Measurements from ENCODE around the gene ANO2. TPM values are rescaled to one million over a fixed set of nuclear protein-coding genes. Genes with fewer than 3 reads are reported as not detected.
A peak's percentile ranks its signal among the peaks of the same experiment; 100 is the strongest.

The ANO2 gene
- total RNA-seq, 1 experiment from 2014 or later = 0.68 TPM

DNA sequence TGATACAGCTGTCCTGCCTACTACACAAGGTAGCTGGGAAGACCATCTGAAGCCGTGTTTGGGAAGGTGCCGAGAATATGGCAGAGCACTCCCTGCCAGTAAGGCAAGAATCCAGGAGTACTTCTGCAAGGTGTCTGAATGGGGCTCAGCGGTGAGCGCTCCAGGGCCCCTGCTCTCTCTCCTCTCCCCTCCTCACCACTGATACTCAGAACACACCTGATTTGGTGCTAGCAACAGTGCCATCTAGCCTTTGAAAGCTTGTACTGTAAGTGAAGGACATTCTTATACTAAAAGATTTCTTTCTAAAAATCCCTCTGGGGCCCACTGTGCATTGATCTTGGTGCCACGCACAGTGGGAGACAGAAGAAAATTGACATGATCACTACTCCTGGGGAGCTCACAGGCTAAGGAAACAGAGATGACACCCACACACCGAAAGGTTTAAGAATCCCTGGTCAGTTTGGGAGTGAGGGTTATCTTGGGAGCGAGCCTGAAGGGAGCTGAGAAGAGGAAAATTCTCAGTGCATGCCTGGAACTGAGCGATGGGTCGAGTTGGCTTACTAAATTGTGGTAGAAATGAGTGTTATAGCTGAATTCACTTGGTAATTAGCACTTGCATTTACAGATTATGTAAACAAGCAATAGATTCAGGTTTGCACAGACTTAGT, 296.2 kb downstream of the ANO2 start:
- ChIA-PET CTCF (interaction anchor here (0.5 to 1.8 kb wide), 15 partner anchors 10 to 478 kb away, joined by 3 to 19 read pairs (median 4); no protein-coding TSS in a partner anchor), POLR2A (no interaction called here)
- Mint-ChIP-seq H3K36me3 (ENCODE audit: insufficient read depth, unreplicated experiment) (no peaks in the 10 kb centered on the region), H3K4me3 (ENCODE audit: unreplicated experiment) (no peak overlapping the region), H3K27ac (ENCODE audit: unreplicated experiment) (no peak overlapping the region), H3K9me3 (ENCODE audit: unreplicated experiment) (no peaks in the 10 kb centered on the region), H3K27me3 (ENCODE audit: insufficient read depth, unreplicated experiment) (no peaks in the 10 kb centered on the region), H3K4me1 (ENCODE audit: low read depth, unreplicated experiment) (peaks cover 8% of the 10 kb centered on the region)
- DNase-seq = peak; percentile 62 to 66
- TF ChIP-seq, protein P1, sequence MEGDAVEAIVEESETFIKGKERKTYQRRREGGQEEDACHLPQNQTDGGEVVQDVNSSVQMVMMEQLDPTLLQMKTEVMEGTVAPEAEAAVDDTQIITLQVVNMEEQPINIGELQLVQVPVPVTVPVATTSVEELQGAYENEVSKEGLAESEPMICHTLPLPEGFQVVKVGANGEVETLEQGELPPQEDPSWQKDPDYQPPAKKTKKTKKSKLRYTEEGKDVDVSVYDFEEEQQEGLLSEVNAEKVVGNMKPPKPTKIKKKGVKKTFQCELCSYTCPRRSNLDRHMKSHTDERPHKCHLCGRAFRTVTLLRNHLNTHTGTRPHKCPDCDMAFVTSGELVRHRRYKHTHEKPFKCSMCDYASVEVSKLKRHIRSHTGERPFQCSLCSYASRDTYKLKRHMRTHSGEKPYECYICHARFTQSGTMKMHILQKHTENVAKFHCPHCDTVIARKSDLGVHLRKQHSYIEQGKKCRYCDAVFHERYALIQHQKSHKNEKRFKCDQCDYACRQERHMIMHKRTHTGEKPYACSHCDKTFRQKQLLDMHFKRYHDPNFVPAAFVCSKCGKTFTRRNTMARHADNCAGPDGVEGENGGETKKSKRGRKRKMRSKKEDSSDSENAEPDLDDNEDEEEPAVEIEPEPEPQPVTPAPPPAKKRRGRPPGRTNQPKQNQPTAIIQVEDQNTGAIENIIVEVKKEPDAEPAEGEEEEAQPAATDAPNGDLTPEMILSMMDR (IDR thresholded peaks at IDR 0.05; ENCODE audit: insufficient read depth in 1 of 2, low read depth in 1 of 2, low read length in 1 of 2, severe bottlenecking in 1 of 2, unreplicated experiment in 1 of 2) = peak; percentile 81 to 91
- Histone ChIP-seq H3K4me3 (ENCODE audit: low read depth, low read length) (no peak overlapping the region), H3K36me3 (ENCODE audit: control insufficient read depth, insufficient read depth, low read length) (no peaks in the 10 kb centered on the region), H3K4me1 (no peaks in the 10 kb centered on the region), H3K27me3 (replicated peaks; ENCODE audit: control insufficient read depth, insufficient read depth, low read length) (no peaks in the 10 kb centered on the region), H3K9me3 (no peaks in the 10 kb centered on the region)
- no TSS peak for BruUV-seq (replicated peaks)
- intact Hi-C loops (cut with micrococcal nuclease; ENCODE audit: unreplicated experiment) = loop anchor here (1.0 to 10.0 kb wide), 8 partner anchors 88 to 478 kb away; no protein-coding TSS in a partner anchor

DNA sequence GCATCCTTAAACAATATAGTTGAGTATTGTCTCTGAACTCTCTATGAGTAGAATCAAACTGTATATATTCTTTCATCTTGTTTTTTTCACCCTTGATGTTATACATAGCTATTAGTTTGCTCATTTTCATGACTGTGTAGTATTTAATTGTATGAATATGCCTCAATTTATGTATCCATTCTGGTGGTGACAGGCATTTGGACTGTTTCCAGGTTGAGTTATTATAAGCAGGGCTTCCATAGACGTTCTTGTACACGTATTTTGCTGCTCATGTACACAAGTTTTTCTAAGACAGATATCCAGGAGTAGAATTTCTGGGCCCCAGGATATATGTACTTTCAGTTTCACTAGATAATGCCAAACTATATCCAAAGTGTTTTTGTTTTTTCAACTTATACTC, 301.8 kb downstream of the ANO2 start:
- no peak for DNase-seq
- CTCF ChIA-PET = no interaction called here
- TF ChIP-seq, protein P1 (IDR thresholded peaks at IDR 0.05; ENCODE audit: insufficient read depth in 1 of 2, low read depth in 1 of 2, low read length in 1 of 2, severe bottlenecking in 1 of 2, unreplicated experiment in 1 of 2) = no peak
- H3K27ac Mint-ChIP-seq (ENCODE audit: unreplicated experiment) = no peak overlapping the region
- no peak overlapping the region for H3K4me3 ChIP-seq (ENCODE audit: low read depth, low read length)
- H3K27me3 Mint-ChIP-seq (ENCODE audit: insufficient read depth, unreplicated experiment) = peaks cover 2% of the 10 kb centered on the region
- H3K4me1 ChIP-seq = no peaks in the 10 kb centered on the region
- intact Hi-C loops (cut with micrococcal nuclease; ENCODE audit: unreplicated experiment) = loop anchor here (10.0 kb wide), 1 partner anchor 438 kb away; no protein-coding TSS in a partner anchor
- H3K4me3 Mint-ChIP-seq (ENCODE audit: unreplicated experiment) = no peak overlapping the region
- no peaks in the 10 kb centered on the region for H3K36me3 Mint-ChIP-seq (ENCODE audit: insufficient read depth, unreplicated experiment)
- no peaks in the 10 kb centered on the region for H3K9me3 Mint-ChIP-seq (ENCODE audit: unreplicated experiment)
- no peaks in the 10 kb centered on the region for H3K9me3 ChIP-seq
- POLR2A ChIA-PET = interaction anchor here (0.6 kb wide), 1 partner anchor 130 kb away, joined by 4 read pairs; no protein-coding TSS in a partner anchor
- H3K4me1 Mint-ChIP-seq (ENCODE audit: low read depth, unreplicated experiment) = no peaks in the 10 kb centered on the region
- no TSS peak for BruUV-seq (replicated peaks)
- no peaks in the 10 kb centered on the region for H3K27me3 ChIP-seq (replicated peaks; ENCODE audit: control insufficient read depth, insufficient read depth, low read length)
- H3K36me3 ChIP-seq (ENCODE audit: control insufficient read depth, insufficient read depth, low read length) = no peaks in the 10 kb centered on the region

DNA sequence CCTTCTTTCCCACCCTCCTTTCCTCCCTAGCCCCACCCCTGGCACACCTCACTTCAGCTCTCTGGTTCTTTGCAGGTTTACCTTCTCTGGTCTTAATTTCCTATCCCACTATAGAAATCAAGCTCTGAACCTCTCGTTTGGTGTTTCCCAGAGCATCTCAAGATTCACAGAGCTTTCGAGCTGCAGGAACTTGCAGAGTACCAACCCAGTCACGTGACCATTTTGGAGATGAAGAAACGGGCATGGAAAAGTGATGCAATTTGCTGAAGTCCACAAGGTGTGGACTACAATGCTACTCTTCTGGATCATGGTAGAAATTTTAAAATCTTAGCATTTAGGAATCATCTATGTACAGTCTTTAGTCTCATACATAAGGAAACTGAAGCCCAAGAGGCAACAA, 307.4 kb downstream of the ANO2 start:
- POLR2A ChIA-PET = no interaction called here
- Mint-ChIP-seq H3K27ac (ENCODE audit: unreplicated experiment) (no peak overlapping the region), H3K27me3 (ENCODE audit: insufficient read depth, unreplicated experiment) (no peaks in the 10 kb centered on the region), H3K4me3 (ENCODE audit: unreplicated experiment) (no peak overlapping the region), H3K36me3 (ENCODE audit: insufficient read depth, unreplicated experiment) (no peaks in the 10 kb centered on the region), H3K4me1 (ENCODE audit: low read depth, unreplicated experiment) (no peaks in the 10 kb centered on the region), H3K9me3 (ENCODE audit: unreplicated experiment) (no peaks in the 10 kb centered on the region)
- no peaks in the 10 kb centered on the region for H3K36me3 ChIP-seq (ENCODE audit: control insufficient read depth, insufficient read depth, low read length)
- no peaks in the 10 kb centered on the region for H3K27me3 ChIP-seq (replicated peaks; ENCODE audit: control insufficient read depth, insufficient read depth, low read length)
- no TSS peak for BruUV-seq (replicated peaks)
- no peak for DNase-seq
- CTCF ChIA-PET = interaction anchor here (0.6 kb wide), 1 partner anchor 14 kb away, joined by 3 read pairs; no protein-coding TSS in a partner anchor
- H3K4me3 ChIP-seq (ENCODE audit: low read depth, low read length) = no peak overlapping the region
- intact Hi-C loops (cut with micrococcal nuclease; ENCODE audit: unreplicated experiment) = no loop called here
- TF ChIP-seq, protein P1 (IDR thresholded peaks at IDR 0.05; ENCODE audit: insufficient read depth in 1 of 2, low read depth in 1 of 2, low read length in 1 of 2, severe bottlenecking in 1 of 2, unreplicated experiment in 1 of 2) = no peak
- peaks cover 9% of the 10 kb centered on the region; the same call in 1 of the 2 replicates for H3K4me1 ChIP-seq
- no peaks in the 10 kb centered on the region for H3K9me3 ChIP-seq
